ENCODE measurements around the gene IDH3A. TPM values are rescaled to one million over a fixed set of nuclear protein-coding genes. Genes with fewer than 3 reads are reported as not detected.

IDH3A gene
- total and polyA plus RNA-seq, 4 experiments from 2014 or later, result 39.7 to 69.1 (median 45.9) TPM

DNA sequence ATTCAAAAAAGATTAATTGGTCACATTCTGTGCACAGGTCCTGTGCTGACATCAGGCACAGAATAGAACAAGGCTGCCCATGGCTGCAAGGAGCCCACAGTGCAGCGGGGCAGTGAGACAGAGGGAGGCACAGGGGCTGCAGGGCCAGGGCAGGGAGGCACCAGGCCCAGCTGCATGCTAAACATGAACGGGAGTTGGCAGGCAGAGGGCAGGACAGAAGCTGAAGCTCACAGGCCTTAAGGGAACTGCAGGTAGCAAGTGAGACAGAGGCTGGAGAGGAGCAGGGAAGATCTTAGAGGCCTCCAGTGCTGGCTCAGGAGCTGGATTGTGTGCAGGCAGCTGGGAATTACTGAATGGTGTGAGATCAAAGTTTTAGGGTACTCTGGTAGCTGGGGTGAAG is 26.2 kb downstream of the IDH3A start:
- H3K27me3 ChIP-seq (ENCODE audit: insufficient read depth, low read length), result no peaks in the 10 kb centered on the region

DNA sequence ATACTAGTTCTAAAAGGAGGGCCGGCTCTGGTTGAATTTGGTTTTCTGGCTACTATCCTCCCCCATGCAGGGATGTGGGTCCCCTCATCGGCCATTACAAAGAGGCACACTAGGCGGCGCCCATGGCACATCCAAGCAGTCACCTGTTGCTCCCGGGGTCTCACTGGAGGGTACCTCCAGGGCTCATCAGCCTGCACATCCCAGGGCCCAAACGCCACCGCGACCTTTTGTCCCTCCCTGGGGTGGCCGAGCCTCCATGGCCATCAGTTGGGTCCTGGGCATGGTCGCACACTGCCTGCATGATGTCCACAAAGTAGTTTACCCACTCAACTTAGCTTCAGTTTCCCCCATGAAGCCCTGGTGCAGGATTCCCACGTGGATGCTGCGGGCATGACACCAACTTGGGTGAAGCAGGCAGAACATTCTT is 28.3 kb downstream of the IDH3A start:
- Mint-ChIP-seq H3K27ac (no peak overlapping the region), H3K4me1 (peaks cover 10 to 25% (median 16%) of the 10 kb centered on the region in 4 donors), H3K36me3 (peaks cover 4 to 6% of the 10 kb centered on the region in 2 donors), H3K9me3 (no peaks in the 10 kb centered on the region), H3K27me3 (no peaks in the 10 kb centered on the region), H3K4me3 (no peak overlapping the region)
- H3K27me3 ChIP-seq (ENCODE audit: insufficient read depth, low read length), result no peaks in the 10 kb centered on the region
- CTCF ChIA-PET (ENCODE audit: partially characterized antibody), result interaction anchor here (0.8 to 3.9 kb wide), 3 partner anchors 17 to 211 kb away, joined by 3 to 19 read pairs (median 8); no protein-coding TSS in a partner anchor
- H3K4me1 ChIP-seq (ENCODE audit: insufficient read depth, low read length), result peaks cover 10% of the 10 kb centered on the region
- H3K27ac ChIP-seq (ENCODE audit: low read depth, low read length), result no peak overlapping the region
- DNase-seq, result peak in 2 of 5 donors; percentile 11 to 19
- H3K36me3 ChIP-seq (ENCODE audit: insufficient read depth, low read length), result no peaks in the 10 kb centered on the region
- no peaks in the 10 kb centered on the region for H3K9me3 ChIP-seq (ENCODE audit: control insufficient read depth in 1 of 2, low read length in 2 of 2)
- no peak overlapping the region for H3K4me3 ChIP-seq (ENCODE audit: low read length in 2 of 2)
- intact Hi-C loops (cut with micrococcal nuclease), result no loop called here
- POLR2A ChIA-PET (ENCODE audit: partially characterized antibody), result interaction anchor here (0.9 kb wide), 1 partner anchor 12 kb away, joined by 3 read pairs; no protein-coding TSS in a partner anchor

More for the DNA sequence above, 26.2 kb downstream of the IDH3A start:
- ChIA-PET CTCF (ENCODE audit: partially characterized antibody) (interaction anchor here (2.9 to 3.9 kb wide), 2 partner anchors 19 to 209 kb away, joined by 8 to 19 read pairs; no protein-coding TSS in a partner anchor), POLR2A (ENCODE audit: partially characterized antibody) (no interaction called here)
- Mint-ChIP-seq H3K4me1 (peaks cover 10 to 26% (median 17%) of the 10 kb centered on the region in 4 donors), H3K9me3 (no peaks in the 10 kb centered on the region), H3K27me3 (no peaks in the 10 kb centered on the region), H3K27ac (no peak overlapping the region), H3K36me3 (peaks cover 22 to 24% of the 10 kb centered on the region in 2 donors), H3K4me3 (no peak overlapping the region)
- no peaks in the 10 kb centered on the region for H3K9me3 ChIP-seq (ENCODE audit: control insufficient read depth in 1 of 2, low read length in 2 of 2)
- H3K36me3 ChIP-seq (ENCODE audit: insufficient read depth, low read length), result peaks cover 17% of the 10 kb centered on the region
- DNase-seq, result no peak
- no peak overlapping the region for H3K27ac ChIP-seq (ENCODE audit: low read depth, low read length)
- intact Hi-C loops (cut with micrococcal nuclease), result no loop called here
- H3K4me3 ChIP-seq (ENCODE audit: low read length in 2 of 2), result no peak overlapping the region
- peaks cover 10% of the 10 kb centered on the region for H3K4me1 ChIP-seq (ENCODE audit: insufficient read depth, low read length)

DNA sequence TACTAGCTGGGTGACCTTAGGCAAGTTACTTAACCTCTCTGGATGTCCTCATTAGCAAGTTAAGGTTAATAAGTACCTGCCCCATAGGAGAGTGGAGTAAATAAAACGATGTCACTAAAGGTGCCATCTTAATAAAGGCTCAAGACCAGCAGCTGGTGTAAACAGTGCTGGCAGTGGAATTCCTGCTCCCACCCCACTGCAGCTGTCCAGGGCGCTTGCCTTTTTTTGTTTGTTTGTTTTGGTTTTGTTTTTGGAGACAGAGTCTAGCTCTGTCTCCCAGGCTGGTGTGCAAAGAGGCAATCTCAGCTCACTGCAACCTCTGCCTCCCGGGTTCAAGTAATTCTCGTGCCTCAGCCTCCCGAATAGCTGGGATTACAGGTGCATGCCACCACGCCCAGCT is 28.9 kb downstream of the IDH3A start:
- POLR2A ChIA-PET (ENCODE audit: partially characterized antibody), result interaction anchor here (0.9 kb wide), 1 partner anchor 13 kb away, joined by 3 read pairs; no protein-coding TSS in a partner anchor
- no peak overlapping the region for H3K27ac Mint-ChIP-seq
- H3K36me3 ChIP-seq (ENCODE audit: insufficient read depth, low read length), result no peaks in the 10 kb centered on the region

DNA sequence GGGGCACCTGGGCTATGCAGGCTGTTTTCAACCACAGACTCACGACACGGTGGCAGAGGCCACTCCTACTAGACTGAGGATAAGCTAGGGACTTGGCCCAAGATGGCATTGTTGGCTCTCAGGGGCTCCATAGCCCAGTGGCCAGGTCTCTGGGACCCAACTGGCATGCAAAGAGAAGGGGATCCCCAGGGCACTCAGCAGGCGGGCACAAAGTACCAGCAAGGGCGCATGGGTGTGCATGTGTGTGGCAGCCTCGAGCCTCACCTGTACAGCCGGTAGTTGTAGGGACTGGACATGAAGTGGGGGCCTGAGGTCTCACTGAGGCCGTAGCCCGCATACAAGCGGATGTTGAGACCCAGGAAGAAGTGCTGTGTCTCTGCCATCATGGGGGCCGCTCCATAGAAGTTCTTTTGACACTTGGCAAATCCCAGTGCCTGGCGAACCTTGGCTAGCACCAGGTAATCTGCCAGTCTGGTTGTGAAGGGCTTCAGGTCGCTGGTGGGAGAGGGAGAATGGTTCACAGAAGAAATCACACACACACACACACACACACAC is 30.2 kb downstream of the IDH3A start:
- Histone ChIP-seq H3K36me3 (ENCODE audit: insufficient read depth, low read length) (no peaks in the 10 kb centered on the region), H3K27ac (ENCODE audit: low read depth, low read length) (no peak overlapping the region), H3K27me3 (ENCODE audit: insufficient read depth, low read length) (no peaks in the 10 kb centered on the region), H3K9me3 (ENCODE audit: control insufficient read depth in 1 of 2, low read length in 2 of 2) (no peaks in the 10 kb centered on the region), H3K4me3 (ENCODE audit: low read length in 2 of 2) (no peak overlapping the region), H3K4me1 (ENCODE audit: insufficient read depth, low read length) (peaks cover 6% of the 10 kb centered on the region)
- POLR2A ChIA-PET (ENCODE audit: partially characterized antibody), result no interaction called here
- no peak overlapping the region for H3K4me3 Mint-ChIP-seq
- H3K4me1 Mint-ChIP-seq, result peaks cover 2 to 8% (median 5%) of the 10 kb centered on the region in 4 donors
- intact Hi-C loops (cut with micrococcal nuclease), result no loop called here
- CTCF ChIA-PET (ENCODE audit: partially characterized antibody), result interaction anchor here (1.4 to 3.9 kb wide), 3 partner anchors 15 to 61 kb away, joined by 3 to 19 read pairs (median 8); no protein-coding TSS in a partner anchor
- no peaks in the 10 kb centered on the region for H3K9me3 Mint-ChIP-seq
- DNase-seq, result no peak
- no peak overlapping the region for H3K27ac Mint-ChIP-seq
- no peaks in the 10 kb centered on the region for H3K36me3 Mint-ChIP-seq
- H3K27me3 Mint-ChIP-seq, result peaks cover 0 to 3% of the 10 kb centered on the region in 2 donors

More for the DNA sequence above, 28.9 kb downstream of the IDH3A start:
- H3K27me3 ChIP-seq (ENCODE audit: insufficient read depth, low read length), result no peaks in the 10 kb centered on the region
- H3K4me1 ChIP-seq (ENCODE audit: insufficient read depth, low read length), result peaks cover 10% of the 10 kb centered on the region
- intact Hi-C loops (cut with micrococcal nuclease), result no loop called here
- H3K36me3 Mint-ChIP-seq, result peaks cover 0 to 2% of the 10 kb centered on the region in 2 donors
- no peak overlapping the region for H3K27ac ChIP-seq (ENCODE audit: low read depth, low read length)
- CTCF ChIA-PET (ENCODE audit: partially characterized antibody), result interaction anchor here (0.7 to 3.9 kb wide), 4 partner anchors 16 to 244 kb away, joined by 3 to 19 read pairs (median 6); no protein-coding TSS in a partner anchor
- peaks cover 10 to 20% (median 13%) of the 10 kb centered on the region in 4 donors for H3K4me1 Mint-ChIP-seq
- no peaks in the 10 kb centered on the region for H3K9me3 ChIP-seq (ENCODE audit: control insufficient read depth in 1 of 2, low read length in 2 of 2)
- peaks cover 0 to 3% of the 10 kb centered on the region in 2 donors for H3K27me3 Mint-ChIP-seq
- DNase-seq, result no peak
- no peaks in the 10 kb centered on the region for H3K9me3 Mint-ChIP-seq
- no peak overlapping the region for H3K4me3 Mint-ChIP-seq
- H3K4me3 ChIP-seq (ENCODE audit: low read length in 2 of 2), result no peak overlapping the region

DNA sequence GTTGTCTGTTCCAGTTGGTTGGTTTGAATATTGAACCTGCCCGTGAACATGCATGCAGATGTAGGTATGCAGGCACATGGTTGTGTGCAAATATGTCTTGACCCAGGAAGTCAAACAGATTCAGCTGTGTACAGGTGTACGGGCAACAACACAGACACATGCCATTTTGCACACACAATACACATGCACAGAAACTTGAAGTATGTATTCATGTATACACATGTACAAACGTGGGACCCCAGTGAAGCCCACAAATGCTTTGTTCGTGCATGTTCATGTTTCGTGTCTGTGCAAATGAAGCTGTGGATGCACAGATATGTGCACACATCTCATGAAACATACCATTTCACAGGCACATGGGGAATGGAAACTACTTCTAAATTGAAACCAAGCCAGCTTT is 30.7 kb downstream of the IDH3A start:
- Mint-ChIP-seq H3K4me1 (peaks cover 0 to 3% (median 1%) of the 10 kb centered on the region in 4 donors), H3K4me3 (no peak overlapping the region), H3K9me3 (no peaks in the 10 kb centered on the region), H3K27ac (no peak overlapping the region), H3K36me3 (no peaks in the 10 kb centered on the region), H3K27me3 (peaks cover 0 to 3% of the 10 kb centered on the region in 2 donors)
- no peaks in the 10 kb centered on the region for H3K9me3 ChIP-seq (ENCODE audit: control insufficient read depth in 1 of 2, low read length in 2 of 2)
- CTCF ChIA-PET (ENCODE audit: partially characterized antibody), result interaction anchor here (1.4 to 1.5 kb wide), 2 partner anchors 15 to 60 kb away, joined by 3 to 8 read pairs; no protein-coding TSS in a partner anchor
- H3K27me3 ChIP-seq (ENCODE audit: insufficient read depth, low read length), result peaks cover 4% of the 10 kb centered on the region
- POLR2A ChIA-PET (ENCODE audit: partially characterized antibody), result no interaction called here
- H3K36me3 ChIP-seq (ENCODE audit: insufficient read depth, low read length), result no peaks in the 10 kb centered on the region
- no peak for DNase-seq
- no peak overlapping the region for H3K4me3 ChIP-seq (ENCODE audit: low read length in 2 of 2)
- H3K27ac ChIP-seq (ENCODE audit: low read depth, low read length), result no peak overlapping the region
- intact Hi-C loops (cut with micrococcal nuclease), result no loop called here
- peaks cover under 1% of the 10 kb centered on the region for H3K4me1 ChIP-seq (ENCODE audit: insufficient read depth, low read length)

DNA sequence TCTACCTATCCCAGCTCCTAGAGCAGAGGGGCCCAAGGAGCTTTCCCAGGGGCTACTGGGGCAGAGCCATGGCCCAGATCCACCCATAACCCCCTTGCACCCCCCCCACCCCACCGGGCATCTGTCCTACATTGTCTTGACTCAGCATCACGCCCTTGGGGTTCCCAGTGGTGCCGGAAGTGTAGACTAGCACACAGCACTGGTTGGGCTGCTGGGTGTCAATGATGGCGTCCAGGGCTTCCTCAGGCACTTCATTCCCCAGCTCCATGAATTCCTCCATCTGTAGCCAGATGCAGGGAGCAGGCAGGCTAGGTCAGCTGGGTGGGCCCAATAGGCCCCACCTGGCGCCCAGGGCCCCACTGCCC is 33.2 kb downstream of the IDH3A start:
- Histone ChIP-seq H3K36me3 (ENCODE audit: insufficient read depth, low read length) (no peaks in the 10 kb centered on the region), H3K27ac (ENCODE audit: low read depth, low read length) (no peak overlapping the region), H3K9me3 (ENCODE audit: control insufficient read depth in 1 of 2, low read length in 2 of 2) (no peaks in the 10 kb centered on the region), H3K27me3 (ENCODE audit: insufficient read depth, low read length) (peaks cover 5% of the 10 kb centered on the region), H3K4me1 (ENCODE audit: insufficient read depth, low read length) (no peaks in the 10 kb centered on the region), H3K4me3 (ENCODE audit: low read length in 2 of 2) (no peak overlapping the region)
- intact Hi-C loops (cut with micrococcal nuclease), result no loop called here
- H3K27ac Mint-ChIP-seq, result no peak overlapping the region
- peaks cover 0 to 7% of the 10 kb centered on the region in 2 donors for H3K36me3 Mint-ChIP-seq
- CTCF ChIA-PET (ENCODE audit: partially characterized antibody), result interaction anchor here (0.6 to 1.5 kb wide), 2 partner anchors 10 to 13 kb away, joined by 3 to 6 read pairs; no protein-coding TSS in a partner anchor
- DNase-seq, result no peak
- POLR2A ChIA-PET (ENCODE audit: partially characterized antibody), result no interaction called here
- peaks cover 0 to 9% (median 2%) of the 10 kb centered on the region in 8 donors for H3K9me3 Mint-ChIP-seq
- no peaks in the 10 kb centered on the region for H3K4me1 Mint-ChIP-seq
- peaks cover 3% of the 10 kb centered on the region in 2 donors for H3K27me3 Mint-ChIP-seq
- no peak overlapping the region for H3K4me3 Mint-ChIP-seq

DNA sequence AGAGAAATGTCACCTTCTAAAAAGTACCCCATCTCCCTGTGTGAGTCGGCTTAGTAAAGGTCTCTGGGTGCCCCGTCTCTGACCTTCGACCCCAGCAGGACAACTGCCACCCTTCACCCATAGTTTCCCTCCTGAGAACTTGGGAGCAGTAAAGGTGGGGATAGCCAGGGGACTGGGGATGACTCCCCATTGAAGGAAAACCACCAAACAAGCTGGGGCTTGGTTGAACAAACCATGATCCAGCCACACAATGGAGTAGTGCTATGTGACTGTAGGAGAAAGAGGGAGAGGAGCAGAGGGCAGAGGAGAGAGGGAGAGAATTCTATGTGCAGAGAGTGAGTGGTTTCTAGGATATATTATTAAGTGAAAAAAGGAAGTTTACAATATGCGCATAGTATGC is 33.7 kb downstream of the IDH3A start:
- CTCF ChIA-PET (ENCODE audit: partially characterized antibody), result interaction anchor here (1.5 kb wide), 1 partner anchor 13 kb away, joined by 6 read pairs; no protein-coding TSS in a partner anchor

More for the DNA sequence above, 33.7 kb downstream of the IDH3A start:
- POLR2A ChIA-PET (ENCODE audit: partially characterized antibody), result no interaction called here
- H3K4me3 Mint-ChIP-seq, result no peak overlapping the region
- no peaks in the 10 kb centered on the region for H3K36me3 ChIP-seq (ENCODE audit: insufficient read depth, low read length)
- H3K27ac Mint-ChIP-seq, result no peak overlapping the region
- no peaks in the 10 kb centered on the region for H3K4me1 Mint-ChIP-seq
- no peak overlapping the region for H3K4me3 ChIP-seq (ENCODE audit: low read length in 2 of 2)
- DNase-seq, result no peak
- peaks cover 3% of the 10 kb centered on the region in 2 donors for H3K27me3 Mint-ChIP-seq
- no peak overlapping the region for H3K27ac ChIP-seq (ENCODE audit: low read depth, low read length)
- peaks cover 0 to 9% (median 2%) of the 10 kb centered on the region in 8 donors for H3K9me3 Mint-ChIP-seq
- intact Hi-C loops (cut with micrococcal nuclease), result no loop called here
- peaks cover 0 to 7% of the 10 kb centered on the region in 2 donors for H3K36me3 Mint-ChIP-seq
- peaks cover 5% of the 10 kb centered on the region for H3K27me3 ChIP-seq (ENCODE audit: insufficient read depth, low read length)
- H3K9me3 ChIP-seq (ENCODE audit: control insufficient read depth in 1 of 2, low read length in 2 of 2), result no peaks in the 10 kb centered on the region
- no peaks in the 10 kb centered on the region for H3K4me1 ChIP-seq (ENCODE audit: insufficient read depth, low read length)
